Tibial artery (tissue), 4 donors: Measurements from ENCODE around the gene DHX15.

Experiments
- DNase-seq, 2 donors: peaks; one replicate each; pipeline ENCODE4 v3.0.0-alpha.2; 2019
- H3K27ac ChIP-seq, 2 donors: fragments of 200-600 bp; sonication (generic) in 1 of 2; 1 replicate in 1 of 2; 2 replicates in 1 of 2; pipeline ENCODE4 v1.5.1; 2018 to 2019; ENCODE audit warnings: mild to moderate bottlenecking in 1 of 2
- H3K27me3 ChIP-seq, 2 donors: fragments of 200-600 bp; sonication (generic) in 1 of 2; one replicate each; pipeline versions ENCODE4 v1.5.1 to v1.6.0; 2016 to 2019
- H3K36me3 ChIP-seq, 3 donors: fragments of 200-600 bp; sonication (generic) in 2 of 3; one replicate each; pipeline ENCODE4 v1.5.1; 2016 to 2019; ENCODE audit warnings: mild to moderate bottlenecking in 2 of 3
- H3K4me1 ChIP-seq, 4 donors: fragments of 200-600 bp; sonication (generic) in 2 of 4; 1 replicate in 3 of 4; 2 replicates in 1 of 4; pipeline ENCODE4 v1.5.1; 2016 to 2019
- H3K4me3 ChIP-seq, 2 donors: fragments of 200-600 bp; sonication (generic) in 1 of 2; 1 replicate in 1 of 2; 2 replicates in 1 of 2; pipeline ENCODE4 v1.5.1; 2018 to 2019; ENCODE audit warnings: mild to moderate bottlenecking in 2 of 2
- H3K9me3 ChIP-seq, 3 donors: fragments of 200-600 bp; sonication (generic) in 1 of 3; one replicate each; pipeline ENCODE4 v1.5.1; 2016 to 2019
- CTCF ChIP-seq, 2 experiments: fragments of 200-600 bp in 1 of 2; fragments of 450-650 bp in 1 of 2; IDR thresholded peaks; one replicate each; pipeline ENCODE4 v1.5.1; 2017 to 2019; ENCODE audit warnings: antibody characterized with exemption in 2 of 2, mild to moderate bottlenecking in 1 of 2, moderate library complexity in 1 of 2
- intact Hi-C: fragments of 100-400 bp; cut with DNase I; formaldehyde crosslinking; loops from one replicate; pipeline ENCODE4 v1.15.0; 2023; ENCODE audit warnings: low total_unique reads

The DHX15 gene

GRCh38 chr4:24565054-24565453 is 19.3 kb downstream of the DHX15 start:
- Histone ChIP-seq H3K9me3 (no peaks in the 10 kb centered on the region), H3K27ac (no peak overlapping the region), H3K4me3 (no peak overlapping the region), H3K27me3 (no peaks in the 10 kb centered on the region), H3K4me1 (peaks cover 0 to 51% (median 5%) of the 10 kb centered on the region in 4 donors), H3K36me3 (peaks cover 0 to 19% (median 0%) of the 10 kb centered on the region in 3 donors)
- DNase-seq = no peak
- intact Hi-C loops = no loop called here
- TF ChIP-seq CTCF (IDR thresholded peaks at IDR 0.05) = no peak

- intact Hi-C loops = no loop called here
- Histone ChIP-seq H3K9me3 (no peaks in the 10 kb centered on the region), H3K4me1 (peaks cover 0 to 51% (median 5%) of the 10 kb centered on the region in 4 donors), H3K36me3 (peaks cover 0 to 14% (median 0%) of the 10 kb centered on the region in 3 donors), H3K27me3 (no peaks in the 10 kb centered on the region), H3K27ac (no peak overlapping the region), H3K4me3 (no peak overlapping the region)
- no peak for DNase-seq
- TF ChIP-seq CTCF (IDR thresholded peaks at IDR 0.05) = no peak
These were observed 19.9 kb downstream of the DHX15 start for GRCh38 chr4:24564488-24564887.

GRCh38 chr4:24561438-24562139 is 22.8 kb downstream of the DHX15 start:
- H3K27me3 ChIP-seq = no peaks in the 10 kb centered on the region
- H3K4me3 ChIP-seq = no peak overlapping the region
- intact Hi-C loops = no loop called here
- no peak for DNase-seq
- H3K4me1 ChIP-seq = peaks cover 0 to 60% (median 18%) of the 10 kb centered on the region in 4 donors
- peaks cover 0 to 13% (median 0%) of the 10 kb centered on the region in 3 donors for H3K36me3 ChIP-seq
- H3K27ac ChIP-seq = no peak overlapping the region
- H3K9me3 ChIP-seq = no peaks in the 10 kb centered on the region
- no peak for TF ChIP-seq CTCF (IDR thresholded peaks at IDR 0.05)

GRCh38 chr4:24560868-24561368 is 23.4 kb downstream of the DHX15 start:
- Histone ChIP-seq H3K27me3 (no peaks in the 10 kb centered on the region), H3K4me1 (peaks cover 0 to 64% (median 21%) of the 10 kb centered on the region in 4 donors), H3K36me3 (peaks cover 0 to 9% (median 2%) of the 10 kb centered on the region in 3 donors), H3K9me3 (no peaks in the 10 kb centered on the region), H3K27ac (no peak overlapping the region), H3K4me3 (no peak overlapping the region)
- DNase-seq = no peak
- intact Hi-C loops = no loop called here
- no peak for TF ChIP-seq CTCF (IDR thresholded peaks at IDR 0.05)

- TF ChIP-seq CTCF (IDR thresholded peaks at IDR 0.05) = no peak
- Histone ChIP-seq H3K9me3 (no peaks in the 10 kb centered on the region), H3K4me3 (no peak overlapping the region), H3K36me3 (peaks cover 0 to 9% (median 8%) of the 10 kb centered on the region in 3 donors), H3K27me3 (no peaks in the 10 kb centered on the region), H3K4me1 (peaks cover 0 to 62% (median 18%) of the 10 kb centered on the region in 4 donors), H3K27ac (no peak overlapping the region)
- no peak for DNase-seq
- intact Hi-C loops = no loop called here
These were observed 24.5 kb downstream of the DHX15 start for GRCh38 chr4:24559889-24560288.
